Thyroid gland (tissue), 4 donors: ENCODE measurements around the gene VANGL2. TPM values are rescaled to one million over a fixed set of nuclear protein-coding genes. Genes with fewer than 3 reads are reported as not detected.

Experiments
- DNase-seq, 2 donors: peaks; one replicate each; pipeline ENCODE4 v3.0.0-alpha.2; 2019
- H3K27ac ChIP-seq, 3 donors: fragments of 200-600 bp; sonication (generic); 1 replicate in 2 of 3; 2 replicates in 1 of 3; pipeline ENCODE4 v1.5.1; 2016 to 2019; ENCODE audit warnings: mild to moderate bottlenecking in 1 of 3, moderate library complexity in 1 of 3
- H3K27me3 ChIP-seq: fragments of 200-600 bp; sonication (generic); one replicate; pipeline ENCODE4 v1.5.1; 2019
- H3K36me3 ChIP-seq, 2 donors: fragments of 200-600 bp; sonication (generic); one replicate each; pipeline ENCODE4 v1.5.1; 2016 to 2019
- H3K4me1 ChIP-seq, 2 donors: fragments of 200-600 bp; sonication (generic); one replicate each; pipeline ENCODE4 v1.5.1; 2017 to 2019
- H3K4me3 ChIP-seq, 3 donors: fragments of 200-600 bp; sonication (generic); replicated peaks in 1 of 3; 1 replicate in 2 of 3; 2 replicates in 1 of 3; pipeline ENCODE4 v1.5.1; 2016; ENCODE audit warnings: mild to moderate bottlenecking in 1 of 3
- H3K9me3 ChIP-seq: fragments of 200-600 bp; sonication (generic); one replicate; pipeline ENCODE4 v1.5.1; 2017
- CTCF ChIP-seq, 6 experiments: fragments of 200-600 bp in 3 of 6; fragments of 450-650 bp in 3 of 6; sonication (generic) in 3 of 6; IDR thresholded peaks; one replicate each; pipeline ENCODE4 v1.5.1; 2016 to 2019; ENCODE audit warnings: antibody characterized with exemption in 6 of 6, mild to moderate bottlenecking in 2 of 6, inconsistent platforms in 1 of 6, moderate library complexity in 1 of 6
- POLR2A ChIP-seq, 2 donors: fragments of 450-650 bp; IDR thresholded peaks; one replicate each; pipeline ENCODE4 v1.6.1; 2017; ENCODE audit warnings: antibody characterized with exemption in 2 of 2, mild to moderate bottlenecking in 2 of 2, moderate library complexity in 1 of 2
- WGBS, 2 donors: methylation state at CpG; one replicate each; pipeline ENCODE4 v1.1.5; 2017; 5-methylcytosine and 5-hydroxymethylcytosine counted together
- intact Hi-C: fragments of 100-400 bp; cut with DNase I; formaldehyde crosslinking; loops from one replicate; pipeline ENCODE4 v1.15.1; 2023
- total RNA-seq, 4 donors: library from RNA; depleted of rRNA; stranded (reverse); fragments of >200 nt; gene quantifications; one replicate each; pipeline ENCODE4 v1.2.3, GENCODE V29; 2016

Gene VANGL2
- total RNA-seq, 4 donors from 2014 or later: 5.8 to 28.5 (median 7.8) TPM

- Histone ChIP-seq H3K4me3 (no peak overlapping the region), H3K36me3 (peaks cover 0 to 9% of the 10 kb centered on the region in 2 donors), H3K9me3 (no peaks in the 10 kb centered on the region), H3K27me3 (no peaks in the 10 kb centered on the region), H3K4me1 (no peaks in the 10 kb centered on the region), H3K27ac (no peak overlapping the region)
- WGBS, 2 donors: 95 to 98% methylated on average over 7 of the region's 7 CpGs
- DNase-seq: no peak
- intact Hi-C loops: no loop called here
- TF ChIP-seq POLR2A (IDR thresholded peaks at IDR 0.05) (no peak), CTCF (IDR thresholded peaks at IDR 0.05) (no peak)
Observed at GRCh38 chr1:160420881-160421842, 20.8 kb downstream of the VANGL2 start.

GRCh38 chr1:160421881-160422280 is 21.5 kb downstream of the VANGL2 start:
- H3K27me3 ChIP-seq: no peaks in the 10 kb centered on the region
- no peaks in the 10 kb centered on the region for H3K4me1 ChIP-seq
- H3K27ac ChIP-seq: no peak overlapping the region
- WGBS, 2 donors: 88 to 95% methylated on average over 5 of the region's 5 CpGs
- intact Hi-C loops: no loop called here
- TF ChIP-seq POLR2A (IDR thresholded peaks at IDR 0.05) (no peak), CTCF (IDR thresholded peaks at IDR 0.05) (no peak)
- no peak overlapping the region for H3K4me3 ChIP-seq
- no peaks in the 10 kb centered on the region for H3K9me3 ChIP-seq
- no peak for DNase-seq
- H3K36me3 ChIP-seq: peaks cover 4 to 12% of the 10 kb centered on the region in 2 donors

GRCh38 chr1:160423966-160424365 is 23.6 kb downstream of the VANGL2 start:
- H3K36me3 ChIP-seq: peaks cover 6 to 12% of the 10 kb centered on the region in 2 donors
- no peaks in the 10 kb centered on the region for H3K4me1 ChIP-seq
- intact Hi-C loops: no loop called here
- no peak for TF ChIP-seq POLR2A (IDR thresholded peaks at IDR 0.05)
- TF ChIP-seq CTCF (IDR thresholded peaks at IDR 0.05): no peak
- no peak overlapping the region for H3K4me3 ChIP-seq
- WGBS, 2 donors: 95 to 96% methylated on average over 7 of the region's 7 CpGs
- H3K27me3 ChIP-seq: no peaks in the 10 kb centered on the region
- no peak overlapping the region for H3K27ac ChIP-seq
- DNase-seq: no peak
- H3K9me3 ChIP-seq: no peaks in the 10 kb centered on the region

- H3K27ac ChIP-seq: no peak overlapping the region
- H3K9me3 ChIP-seq: no peaks in the 10 kb centered on the region
- H3K4me3 ChIP-seq: no peak overlapping the region
- intact Hi-C loops: no loop called here
- no peaks in the 10 kb centered on the region for H3K27me3 ChIP-seq
- TF ChIP-seq CTCF (IDR thresholded peaks at IDR 0.05) (no peak), POLR2A (IDR thresholded peaks at IDR 0.05) (no peak)
- 88 to 93% methylated on average over 5 of the region's 5 CpGs for WGBS, 2 donors
- no peak for DNase-seq
- H3K36me3 ChIP-seq: peaks cover 6 to 12% of the 10 kb centered on the region in 2 donors
- H3K4me1 ChIP-seq: no peaks in the 10 kb centered on the region
Observed at GRCh38 chr1:160425847-160426246, 25.5 kb downstream of the VANGL2 start.

- DNase-seq: no peak
- Histone ChIP-seq H3K4me3 (no peak overlapping the region), H3K36me3 (peaks cover 6 to 12% of the 10 kb centered on the region in 2 donors), H3K27ac (no peak overlapping the region), H3K9me3 (no peaks in the 10 kb centered on the region), H3K4me1 (no peaks in the 10 kb centered on the region), H3K27me3 (no peaks in the 10 kb centered on the region)
- 93% methylated on average over 7 of the region's 7 CpGs for WGBS, 2 donors
- TF ChIP-seq CTCF (IDR thresholded peaks at IDR 0.05) (no peak), POLR2A (IDR thresholded peaks at IDR 0.05) (no peak)
- intact Hi-C loops: no loop called here
Observed at GRCh38 chr1:160427625-160428024, 27.3 kb downstream of the VANGL2 start.
